Measurements from ENCODE around the gene ANKRD28. TPM values are rescaled to one million over a fixed set of nuclear protein-coding genes. Genes with fewer than 3 reads are reported as not detected.

The ANKRD28 gene
- total RNA-seq, 1 experiment from 2014 or later: 47.5 TPM

DNA sequence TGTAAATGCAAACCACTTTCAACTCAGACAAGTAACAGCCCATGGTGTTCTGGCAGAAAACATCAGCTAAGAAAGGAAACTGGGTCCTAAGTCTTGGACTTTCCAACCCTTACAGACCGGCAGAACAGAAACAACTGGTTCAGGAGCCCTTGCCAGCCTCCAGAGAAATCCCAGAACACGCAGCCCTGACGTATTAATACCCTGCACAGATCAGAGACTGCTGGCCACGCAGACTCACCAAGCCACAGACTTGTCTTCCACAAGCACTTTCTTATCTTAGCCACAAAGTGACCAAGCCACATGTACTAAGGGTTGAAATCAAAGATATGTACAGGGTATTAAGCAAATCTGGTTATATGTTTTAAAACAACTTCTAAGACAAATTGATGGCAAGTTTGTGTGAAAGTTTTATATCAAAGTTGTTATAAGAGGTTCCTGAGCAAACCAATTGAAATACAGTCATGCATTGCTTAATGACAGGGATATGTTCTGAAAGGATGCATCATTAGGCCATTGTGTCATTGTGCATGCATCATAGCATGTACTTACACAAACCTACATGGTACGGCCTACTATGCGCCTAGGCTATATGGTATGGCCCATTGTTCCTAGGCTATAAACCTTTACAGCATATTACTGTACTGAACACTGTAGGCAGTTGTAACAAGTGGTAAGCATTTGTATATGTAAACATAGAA is 159.4 kb downstream of the ANKRD28 start:
- no peak for ATAC-seq
- Histone ChIP-seq H3K36me3 (ENCODE audit: control insufficient read depth in 1 of 2, insufficient read depth in 2 of 2, low read length in 2 of 2) (no peaks in the 10 kb centered on the region), H3K4me3 (replicated peaks in 1 of 2; ENCODE audit: low read depth in 1 of 2, low read length in 2 of 2) (no peak overlapping the region), H3K9me3 (ENCODE audit: control insufficient read depth in 1 of 2, insufficient read depth in 1 of 2, low read depth in 1 of 2, low read length in 2 of 2) (no peaks in the 10 kb centered on the region), H3K27ac (ENCODE audit: low read depth, low read length) (no peak overlapping the region), H3K79me2 (ENCODE audit: insufficient read depth, low read length) (no peaks in the 10 kb centered on the region), H3K27me3 (ENCODE audit: insufficient read depth, low read length) (no peaks in the 10 kb centered on the region), H3K9me2 (ENCODE audit: insufficient read depth) (no peaks in the 10 kb centered on the region), H3K9ac (ENCODE audit: low read length) (no peak overlapping the region), H3K4me1 (ENCODE audit: control insufficient read depth in 1 of 2, insufficient read depth in 2 of 2, low read length in 2 of 2) (peaks cover 20 to 60% of the 10 kb centered on the region in 2 experiments), H4K20me1 (ENCODE audit: insufficient read depth) (no peaks in the 10 kb centered on the region), H2AFZ (ENCODE audit: low read depth, low read length, poor library complexity, severe bottlenecking) (no peak overlapping the region), H3K4me2 (ENCODE audit: low read length) (no peak overlapping the region)
- TF ChIP-seq YY1 (IDR thresholded peaks at IDR 0.05; ENCODE audit: extremely low read depth, insufficient replicate concordance, low read depth, low read length) (no peak), TCF7L2 (IDR thresholded peaks at IDR 0.05; ENCODE audit: borderline replicate concordance, extremely low read depth, insufficient read depth, insufficient read length) (no peak), SP1 (IDR thresholded peaks at IDR 0.05; ENCODE audit: low read depth) (no peak), CEBPB (IDR thresholded peaks at IDR 0.05; ENCODE audit: low read depth) (no peak), EZH2phosphoT487 (IDR thresholded peaks at IDR 0.05; ENCODE audit: borderline replicate concordance) (no peak)
- TF ChIP-seq, protein P1, sequence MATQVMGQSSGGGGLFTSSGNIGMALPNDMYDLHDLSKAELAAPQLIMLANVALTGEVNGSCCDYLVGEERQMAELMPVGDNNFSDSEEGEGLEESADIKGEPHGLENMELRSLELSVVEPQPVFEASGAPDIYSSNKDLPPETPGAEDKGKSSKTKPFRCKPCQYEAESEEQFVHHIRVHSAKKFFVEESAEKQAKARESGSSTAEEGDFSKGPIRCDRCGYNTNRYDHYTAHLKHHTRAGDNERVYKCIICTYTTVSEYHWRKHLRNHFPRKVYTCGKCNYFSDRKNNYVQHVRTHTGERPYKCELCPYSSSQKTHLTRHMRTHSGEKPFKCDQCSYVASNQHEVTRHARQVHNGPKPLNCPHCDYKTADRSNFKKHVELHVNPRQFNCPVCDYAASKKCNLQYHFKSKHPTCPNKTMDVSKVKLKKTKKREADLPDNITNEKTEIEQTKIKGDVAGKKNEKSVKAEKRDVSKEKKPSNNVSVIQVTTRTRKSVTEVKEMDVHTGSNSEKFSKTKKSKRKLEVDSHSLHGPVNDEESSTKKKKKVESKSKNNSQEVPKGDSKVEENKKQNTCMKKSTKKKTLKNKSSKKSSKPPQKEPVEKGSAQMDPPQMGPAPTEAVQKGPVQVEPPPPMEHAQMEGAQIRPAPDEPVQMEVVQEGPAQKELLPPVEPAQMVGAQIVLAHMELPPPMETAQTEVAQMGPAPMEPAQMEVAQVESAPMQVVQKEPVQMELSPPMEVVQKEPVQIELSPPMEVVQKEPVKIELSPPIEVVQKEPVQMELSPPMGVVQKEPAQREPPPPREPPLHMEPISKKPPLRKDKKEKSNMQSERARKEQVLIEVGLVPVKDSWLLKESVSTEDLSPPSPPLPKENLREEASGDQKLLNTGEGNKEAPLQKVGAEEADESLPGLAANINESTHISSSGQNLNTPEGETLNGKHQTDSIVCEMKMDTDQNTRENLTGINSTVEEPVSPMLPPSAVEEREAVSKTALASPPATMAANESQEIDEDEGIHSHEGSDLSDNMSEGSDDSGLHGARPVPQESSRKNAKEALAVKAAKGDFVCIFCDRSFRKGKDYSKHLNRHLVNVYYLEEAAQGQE (IDR thresholded peaks at IDR 0.05; ENCODE audit: low read depth): no peak
- ChIA-PET POLR2A (no interaction called here), RAD21 (ENCODE audit: low non-redundant PET in 1 of 2, low total read pairs in 2 of 2, uncharacterized antibody in 2 of 2, unreplicated experiment in 2 of 2) (no interaction called here), CTCF (no interaction called here)
- no TSS peak for BruUV-seq (replicated peaks)
- intact Hi-C loops (cut with micrococcal nuclease): loop anchor here (10.0 kb wide), 1 partner anchor 406 kb away; no protein-coding TSS in a partner anchor
- DNase-seq (ENCODE audit: low read depth, low spot score): no peak
